DMS 273 (cell line): ENCODE measurements around the gene CHD5.
"Not testable (repeated sequence)": the region's sequence is repeated elsewhere in the genome, so short reads cannot be mapped to it uniquely, and the experiment has no call there.

Experiments
- DNase-seq: peaks from one replicate; lab custom pipeline; 2025; ENCODE audit not compliant: unreplicated experiment; lab: John Stamatoyannopoulos, UW

The CHD5 gene

DNA sequence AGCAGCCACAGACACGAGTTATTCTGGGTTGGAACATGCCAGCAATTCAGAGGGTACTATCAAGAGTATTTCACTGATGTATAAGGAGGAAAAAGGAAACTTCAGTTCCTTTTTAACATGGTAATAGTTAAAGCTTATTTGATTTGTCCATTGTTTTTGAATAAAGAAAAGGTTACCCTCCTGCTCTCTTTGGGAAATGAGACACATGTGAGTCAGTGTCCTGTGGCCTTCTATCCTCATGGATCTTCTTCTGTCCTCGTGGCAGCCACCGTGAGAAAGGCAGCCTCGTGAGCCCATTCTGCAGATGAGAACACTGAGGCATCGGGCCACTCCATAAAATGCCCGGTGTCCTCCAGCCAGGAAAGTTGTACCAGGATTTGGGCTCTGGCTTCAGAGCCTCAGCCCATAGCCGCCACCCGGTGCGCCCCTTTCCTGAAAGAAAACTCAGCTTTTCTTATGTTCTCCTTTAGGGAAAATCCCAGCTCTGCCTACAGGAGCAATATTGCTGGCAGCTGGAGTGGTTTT is 109.6 kb downstream of the CHD5 start:
- no peak for DNase-seq

DNA sequence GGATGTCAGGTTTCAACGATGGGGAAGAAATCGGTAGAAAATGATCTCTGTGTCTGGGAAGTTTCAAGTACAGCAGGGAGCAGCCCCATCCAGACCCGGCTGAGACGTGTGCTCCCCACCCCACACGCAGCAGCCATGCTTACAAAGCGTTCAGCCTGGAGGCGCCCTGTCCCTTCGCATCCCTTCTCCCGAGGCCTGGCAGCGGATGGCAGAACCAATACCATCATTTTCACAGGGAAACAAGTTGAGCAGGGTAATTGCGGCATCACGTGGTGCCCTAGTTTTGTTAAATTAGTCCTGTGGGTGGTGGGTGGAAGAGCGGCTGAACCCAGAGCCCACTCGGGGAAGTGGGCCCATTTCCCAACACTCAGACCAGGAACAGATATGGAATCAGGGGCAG is 110.5 kb downstream of the CHD5 start:
- DNase-seq, result no peak

DNA sequence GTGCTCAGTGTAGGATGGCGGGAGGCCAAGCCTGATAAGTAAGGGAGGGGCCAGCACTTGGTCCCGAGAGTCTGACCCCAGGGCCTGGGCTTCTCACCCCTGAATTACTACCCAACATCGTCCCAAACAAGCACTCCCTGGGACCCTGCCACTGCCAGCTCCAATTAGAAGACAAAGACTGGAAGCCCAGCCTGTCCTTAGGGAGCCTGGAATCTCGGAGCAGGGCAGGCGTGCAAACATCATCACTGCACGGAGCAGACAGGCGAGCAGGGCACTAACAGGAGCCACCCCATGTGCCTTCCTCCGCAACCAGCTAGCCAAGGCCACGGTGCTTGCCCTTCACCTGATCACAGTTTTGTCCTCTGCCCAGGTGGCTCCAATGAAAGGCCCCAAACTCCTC is 111.2 kb downstream of the CHD5 start:
- no peak for DNase-seq

DNA sequence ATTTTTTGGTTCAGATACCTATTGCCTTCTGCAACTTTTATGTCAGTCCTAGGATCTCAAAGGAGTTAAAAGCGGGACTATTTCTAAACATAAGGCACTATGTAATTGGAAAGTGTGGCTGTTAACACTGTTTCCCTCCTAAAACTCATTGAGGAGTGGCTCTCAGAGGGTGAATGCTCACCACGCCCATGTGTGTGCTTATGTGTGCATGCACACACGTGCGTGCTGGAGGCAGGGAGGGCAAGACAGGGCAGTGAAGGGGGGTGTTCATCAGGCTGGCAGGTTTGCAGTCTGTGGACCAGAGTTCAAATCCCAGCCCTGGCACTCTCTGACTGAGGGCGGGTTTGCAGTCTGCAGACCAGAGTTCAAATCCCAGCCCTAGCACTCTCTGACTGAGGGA is 112.0 kb downstream of the CHD5 start:
- no peak for DNase-seq

DNA sequence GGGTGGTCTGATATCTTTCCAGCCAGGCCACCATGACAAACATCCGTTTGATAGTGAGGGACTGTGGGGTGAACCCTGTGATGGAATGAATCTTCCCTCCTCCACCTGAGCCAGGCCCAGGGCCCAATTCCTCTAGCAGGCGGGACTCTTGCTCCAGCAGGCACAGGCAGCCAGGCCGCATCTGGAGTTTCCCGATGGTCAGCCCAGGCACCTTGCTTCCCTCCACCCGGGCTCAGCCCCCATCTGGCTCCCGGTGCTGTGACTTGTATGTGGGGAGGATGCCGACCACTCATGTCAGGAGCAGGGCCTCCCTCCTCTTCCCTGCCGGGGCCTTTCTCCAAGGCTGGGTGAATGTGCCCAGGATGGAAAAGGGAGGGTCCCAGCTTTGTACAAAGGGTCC is 113.4 kb downstream of the CHD5 start:
- DNase-seq, result no peak

DNA sequence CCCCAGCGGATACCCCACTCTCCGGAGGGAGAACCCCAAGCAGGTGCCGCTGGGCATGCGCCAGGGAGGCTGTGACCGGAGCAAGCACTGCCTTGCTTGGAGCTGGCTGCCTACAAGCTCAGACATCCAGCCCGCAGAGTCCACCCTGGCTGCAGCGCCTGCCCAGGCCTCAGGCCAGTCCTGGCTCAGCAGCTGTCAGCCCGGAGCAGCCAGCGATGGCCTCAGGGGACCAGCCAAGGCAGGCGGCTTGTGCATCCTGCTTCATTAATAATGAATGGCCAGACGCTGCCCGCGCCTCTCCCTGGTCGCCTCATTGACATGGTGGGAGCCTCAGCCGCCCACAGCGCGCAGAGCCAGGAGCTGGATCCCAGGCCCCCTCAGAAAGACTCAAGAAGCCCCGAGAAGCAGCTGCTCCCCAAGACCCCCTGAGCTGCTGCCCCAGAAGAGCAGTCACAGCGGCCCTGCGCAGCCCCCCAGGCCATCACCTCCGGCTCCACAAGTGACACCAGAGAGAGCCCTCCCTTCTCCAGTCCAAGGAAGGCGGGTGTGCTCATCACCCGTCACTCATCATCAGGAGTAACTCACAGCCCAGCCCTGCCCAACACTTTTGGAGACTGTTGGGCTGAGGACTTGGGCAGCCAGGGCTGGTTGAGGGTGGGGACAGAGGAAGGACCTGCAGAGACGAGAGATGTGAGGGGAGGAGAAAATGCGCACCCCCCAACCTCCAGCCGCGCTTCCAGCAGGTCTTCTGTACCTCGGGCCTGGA is 114.8 kb downstream of the CHD5 start:
- no peak for DNase-seq

DNA sequence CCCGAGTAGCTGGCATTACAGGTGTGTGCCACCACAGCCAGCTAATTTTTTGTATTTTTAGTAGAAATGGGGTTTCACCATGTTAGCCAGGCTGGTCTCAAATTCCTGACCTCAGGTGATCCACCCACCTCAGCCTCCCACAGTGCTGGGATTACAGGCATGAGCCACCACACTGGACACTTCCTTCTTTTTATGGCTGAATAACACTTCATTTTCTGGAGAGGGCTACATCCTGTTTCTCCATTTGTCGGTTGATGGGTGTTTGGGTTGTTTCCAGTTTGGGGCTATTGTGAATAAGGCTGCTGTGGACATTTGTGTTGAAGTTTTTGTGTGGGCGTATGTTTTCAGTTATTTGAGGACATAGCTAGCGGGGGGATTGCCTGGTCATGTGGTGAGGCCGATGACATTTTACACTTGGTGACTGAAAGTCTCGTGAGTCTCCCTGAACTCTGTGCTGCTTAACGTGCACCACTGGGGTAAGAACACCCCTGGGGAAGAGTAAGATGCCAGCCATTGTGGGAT is 116.5 kb downstream of the CHD5 start:
- not testable (repeated sequence) for DNase-seq

DNA sequence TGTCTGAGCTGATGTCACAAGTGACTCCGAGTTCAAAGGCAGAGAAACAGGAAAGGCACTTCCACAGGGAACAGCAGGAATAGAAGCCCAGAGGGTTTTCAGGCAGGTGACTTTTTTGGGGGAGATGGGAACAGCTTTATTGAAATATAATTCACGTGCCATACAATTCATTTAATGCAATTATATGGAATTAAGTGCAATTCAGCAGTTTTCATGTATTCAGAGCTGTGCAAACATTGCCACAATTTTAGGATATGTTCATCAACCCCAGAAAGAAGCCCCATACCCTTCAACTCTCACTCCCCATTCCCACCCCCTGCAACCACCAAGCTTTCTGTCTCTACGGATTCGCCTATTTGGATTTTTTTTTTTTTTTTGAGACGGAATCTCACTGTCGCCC is 117.5 kb downstream of the CHD5 start:
- no peak for DNase-seq

DNA sequence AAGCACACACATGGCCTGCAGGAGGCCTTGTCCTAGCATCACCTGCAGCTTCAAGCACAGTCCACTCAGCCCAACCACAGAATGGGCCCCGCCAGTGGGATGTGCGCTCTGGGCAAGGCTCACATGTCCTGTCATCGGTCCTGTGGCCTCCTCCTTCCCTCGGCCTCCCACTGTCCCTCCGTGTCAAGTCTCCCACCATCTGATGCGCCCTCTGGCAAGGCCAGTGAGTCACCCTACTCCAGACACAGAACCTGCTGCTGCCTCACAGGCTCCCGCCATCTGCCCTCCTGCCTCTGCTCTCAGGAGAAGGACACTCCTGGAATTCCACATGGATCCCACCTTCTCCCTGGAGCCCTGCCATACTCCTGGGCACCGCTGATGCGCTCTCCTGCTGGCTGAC is 120.3 kb downstream of the CHD5 start:
- DNase-seq, result peak; percentile 79

DNA sequence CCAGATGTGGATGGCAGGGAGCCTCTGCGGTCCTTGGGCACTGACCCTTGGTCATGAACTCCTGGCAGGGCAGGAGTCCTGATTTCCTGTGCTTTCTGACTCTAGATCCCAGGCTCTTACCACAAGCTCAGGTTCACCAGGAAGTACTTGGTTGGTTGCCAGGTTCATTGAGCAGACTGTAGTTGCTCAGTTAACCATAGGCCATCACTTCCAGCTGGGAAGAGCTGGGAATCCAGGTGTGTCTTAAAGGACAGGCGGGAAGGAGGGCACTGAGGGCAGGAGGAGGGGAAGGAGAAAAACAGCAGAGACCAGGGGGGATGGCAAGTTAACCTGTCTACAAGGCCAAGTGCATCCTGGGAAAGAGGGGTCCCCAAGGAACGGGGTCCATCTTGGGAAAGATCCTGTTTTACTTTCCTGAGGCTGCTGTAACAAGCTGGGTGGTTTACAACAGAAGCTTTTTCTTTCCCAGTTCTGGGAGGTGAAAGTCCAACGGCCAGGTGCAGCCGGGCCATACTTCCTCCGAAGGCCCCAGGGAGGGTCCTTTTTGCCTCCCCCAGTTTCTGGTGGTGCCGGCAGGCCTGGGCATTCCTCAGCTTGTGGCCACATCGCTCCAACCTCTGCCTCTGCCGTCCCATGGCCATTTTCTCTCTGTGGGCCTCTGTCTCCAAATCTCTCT is 122.8 kb downstream of the CHD5 start:
- DNase-seq, result no peak

DNA sequence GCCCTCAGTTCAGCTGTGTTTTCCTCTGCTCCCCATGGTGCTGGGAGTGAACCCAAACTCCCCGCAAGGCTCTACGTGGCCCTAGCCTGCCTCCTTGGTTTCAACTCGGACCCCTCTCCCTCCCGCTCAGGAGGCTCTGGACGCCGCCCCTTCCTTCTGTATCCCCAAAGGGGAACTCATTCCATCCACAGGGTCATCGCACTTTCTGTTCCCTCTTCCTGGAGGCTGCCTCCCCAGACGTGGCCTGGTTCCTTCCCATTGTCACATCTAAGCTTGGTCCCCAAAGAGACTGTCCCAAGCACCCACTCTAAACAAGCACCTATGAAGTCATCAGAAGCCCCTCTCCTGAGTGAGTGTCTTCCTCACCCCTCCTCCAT is 123.6 kb downstream of the CHD5 start:
- no peak for DNase-seq

DNA sequence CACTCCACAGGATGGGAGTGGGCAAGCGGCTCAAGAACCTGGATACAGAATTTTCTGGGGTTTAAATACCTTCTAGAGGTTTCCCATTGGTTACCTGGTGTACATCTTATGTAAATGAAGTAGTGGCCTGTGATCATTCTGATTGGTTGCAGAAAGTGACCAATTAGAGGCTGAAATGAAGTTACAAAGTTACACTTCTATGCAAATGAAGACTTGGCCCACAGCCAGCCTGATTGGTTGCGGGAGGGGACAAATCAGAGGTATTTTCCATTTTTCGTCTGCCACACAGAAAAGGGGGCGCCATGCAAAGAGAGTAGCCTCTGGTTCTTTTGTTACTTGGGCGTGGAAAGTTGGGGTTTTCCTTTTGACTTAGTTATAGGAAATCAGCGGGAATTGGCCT is 125.5 kb downstream of the CHD5 start:
- DNase-seq, result peak; percentile 30

DNA sequence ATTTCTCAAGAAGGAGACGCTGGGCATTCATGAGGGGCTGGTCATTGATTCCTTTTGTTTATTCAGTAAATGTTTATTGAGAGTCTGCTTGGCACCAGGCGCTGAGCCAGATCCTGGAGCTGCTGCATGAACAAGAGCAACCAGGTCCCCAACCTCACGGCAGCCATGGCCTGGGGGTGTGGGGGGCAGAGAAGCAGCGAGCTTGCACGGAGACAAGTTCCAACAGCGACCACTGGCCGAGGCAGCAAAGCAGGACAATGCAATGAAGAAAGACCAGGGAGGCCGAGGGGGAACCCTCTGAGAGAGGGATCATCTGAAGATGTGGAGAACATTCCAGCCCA is 126.9 kb downstream of the CHD5 start:
- DNase-seq, result no peak

DNA sequence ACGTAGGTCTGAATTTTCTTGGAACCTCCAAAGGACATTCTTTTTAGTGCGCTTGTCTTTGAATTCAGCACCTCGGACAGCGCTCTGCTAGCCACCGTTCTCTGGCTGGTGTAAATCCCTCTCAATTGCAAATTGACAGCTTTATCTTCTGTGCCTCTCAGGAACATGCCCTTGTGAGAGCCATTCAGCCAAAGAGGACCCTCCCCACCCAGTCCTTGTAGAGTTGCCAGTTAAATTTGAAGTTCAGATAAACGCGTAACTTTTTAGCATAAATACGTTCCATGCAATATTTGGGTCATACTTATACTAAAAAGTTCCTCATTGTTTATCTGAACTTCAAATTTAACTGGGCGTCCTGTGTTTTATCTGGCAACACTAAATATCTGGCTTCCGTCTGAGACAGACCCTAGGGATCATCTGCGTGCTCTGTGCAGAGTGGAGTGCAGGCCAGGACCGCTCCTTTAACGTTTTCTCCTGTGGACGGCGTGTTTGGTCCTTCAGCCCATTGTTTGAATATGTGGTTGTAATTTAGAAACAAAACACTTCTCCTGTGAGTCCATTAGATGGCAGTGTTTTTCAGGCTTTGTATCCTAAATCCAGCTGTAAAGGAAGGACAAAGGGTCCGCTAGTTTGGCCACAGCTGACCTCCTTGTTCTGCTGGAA is 127.4 kb downstream of the CHD5 start:
- DNase-seq, result peak; percentile 75
